Erythroblast (primary cell): ENCODE data around the gene SECISBP2L.

Source experiments
- GATA1 ChIP-seq: IDR thresholded peaks from 2 replicates; pipeline ENCODE4 v1.6.1; 2011; ENCODE audit warnings: low read depth, mild to moderate bottlenecking, control low read depth, low read length, moderate library complexity
- POLR2A ChIP-seq: IDR thresholded peaks from 2 replicates; pipeline ENCODE4 v1.6.1; 2011; ENCODE audit warnings: mild to moderate bottlenecking, low read length

- no peak for TF ChIP-seq POLR2A
- TF ChIP-seq GATA1: no peak
Observed at GRCh38 chr15:48987142-48987541, 59.1 kb downstream of the SECISBP2L start.
